ENCODE data around the gene RPL37.
"Not testable (repeated sequence)": the region's sequence is repeated elsewhere in the genome, so short reads cannot be mapped to it uniquely, and the experiment has no call there.

Gene RPL37

DNA sequence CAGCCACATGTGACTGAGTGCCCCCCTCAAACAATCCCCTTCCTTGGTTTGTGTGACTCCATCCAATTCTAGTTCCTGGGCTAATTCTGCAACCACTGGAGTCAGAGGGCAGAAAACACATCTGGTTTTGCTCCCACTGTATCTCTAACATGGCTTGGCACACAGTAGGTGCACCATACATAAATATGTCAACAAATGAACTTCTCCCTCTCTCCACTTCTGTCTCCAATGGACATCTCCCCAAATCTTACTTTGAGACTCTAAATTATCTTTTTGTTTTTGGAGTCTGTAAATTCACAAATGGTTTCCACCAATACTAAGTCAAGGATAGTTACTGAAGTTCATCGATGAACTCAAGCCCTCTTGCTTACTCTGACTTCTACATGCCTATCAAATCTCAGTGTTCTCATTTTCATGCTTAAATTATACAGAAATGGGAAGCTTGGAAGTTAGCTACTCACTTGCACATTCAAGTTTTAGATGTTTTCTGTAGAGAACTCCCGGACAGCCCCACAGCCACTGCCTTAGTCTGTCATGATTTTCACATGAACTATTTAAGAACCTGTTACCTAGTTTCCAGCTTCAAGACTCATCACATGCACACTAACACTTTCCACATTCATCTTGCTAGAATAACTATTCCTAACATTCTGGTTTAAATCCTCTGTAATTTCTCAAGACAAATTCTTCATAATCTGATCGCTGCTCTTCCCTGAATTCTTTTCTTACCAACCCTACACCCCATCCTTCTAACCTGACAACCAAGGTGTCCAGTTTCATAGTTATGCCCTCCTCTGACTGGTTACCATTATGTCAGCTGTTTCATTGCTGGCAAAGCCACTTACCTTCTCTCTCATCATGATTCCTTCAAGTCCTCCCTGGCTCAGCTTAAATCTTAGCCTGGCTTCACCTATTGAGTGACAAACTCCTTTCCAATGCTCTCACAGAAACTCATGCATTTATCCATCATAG lies 6.0 kb downstream of the RPL37 start:
- H3K4me1 ChIP-seq (ENCODE audit: insufficient read depth, low read length), result peaks cover 12% of the 10 kb centered on the region
- H3K27me3 ChIP-seq (ENCODE audit: insufficient read depth, low read length), result no peaks in the 10 kb centered on the region
- peaks cover 75% of the 10 kb centered on the region for H3K36me3 ChIP-seq (ENCODE audit: insufficient read depth, low read length)
- no peak overlapping the region for H3K4me3 ChIP-seq (ENCODE audit: low read length)
- H3K9me3 ChIP-seq (ENCODE audit: low read length), result no peaks in the 10 kb centered on the region
- H2AFZ ChIP-seq (ENCODE audit: low read depth, low read length), result no peak overlapping the region

- Histone ChIP-seq H3K4me3 (ENCODE audit: low read length) (no peak overlapping the region), H3K27me3 (ENCODE audit: insufficient read depth, low read length) (no peaks in the 10 kb centered on the region), H3K36me3 (ENCODE audit: insufficient read depth, low read length) (peaks cover 66% of the 10 kb centered on the region), H3K4me1 (ENCODE audit: insufficient read depth, low read length) (peaks cover 4% of the 10 kb centered on the region), H3K9me3 (ENCODE audit: low read length) (no peaks in the 10 kb centered on the region), H2AFZ (ENCODE audit: low read depth, low read length) (no peak overlapping the region)
These were observed 6.9 kb downstream of the RPL37 start for GRCh38 chr5:40828021-40828631.

DNA sequence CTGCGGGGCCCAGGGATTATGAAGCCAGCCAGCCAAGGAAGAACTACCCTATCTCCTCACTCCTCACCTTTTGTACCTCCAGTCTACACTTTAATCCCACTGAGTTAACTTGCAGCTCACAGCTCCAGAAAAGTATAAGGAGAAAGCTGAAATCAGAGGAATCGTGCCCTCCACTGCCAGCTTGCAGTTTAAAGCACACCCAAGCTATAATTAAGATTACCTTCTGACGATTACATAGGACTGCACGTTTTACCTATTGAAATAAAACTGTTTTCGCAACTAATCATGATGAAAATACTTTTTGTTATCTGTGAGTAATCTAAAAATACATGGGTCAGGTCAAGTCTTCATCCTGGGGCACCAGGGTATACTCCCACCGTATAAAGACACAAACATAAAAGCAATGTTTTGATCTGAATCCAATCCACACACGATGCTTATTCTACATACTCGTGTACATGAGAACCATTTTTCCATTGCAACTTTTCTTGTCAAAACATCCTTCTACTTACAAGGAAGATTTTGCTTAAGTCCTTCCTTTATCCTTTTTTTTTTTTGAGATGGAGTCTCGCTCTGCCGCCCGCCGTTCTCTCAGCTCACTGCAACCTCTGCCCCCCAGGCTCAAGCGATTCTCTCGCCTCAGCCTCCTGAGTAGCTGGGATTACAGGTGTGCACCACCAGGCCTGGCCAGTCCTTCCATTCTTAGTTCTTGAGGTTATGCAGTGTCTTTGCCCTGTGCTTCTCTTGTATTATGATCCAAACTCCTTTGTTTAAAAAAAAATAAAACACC lies 7.6 kb downstream of the RPL37 start:
- no peak overlapping the region for H3K4me3 ChIP-seq (ENCODE audit: low read length)
- H3K27me3 ChIP-seq (ENCODE audit: insufficient read depth, low read length), result no peaks in the 10 kb centered on the region
- H3K36me3 ChIP-seq (ENCODE audit: insufficient read depth, low read length), result peaks cover 59% of the 10 kb centered on the region
- no peaks in the 10 kb centered on the region for H3K9me3 ChIP-seq (ENCODE audit: low read length)
- no peaks in the 10 kb centered on the region for H3K4me1 ChIP-seq (ENCODE audit: insufficient read depth, low read length)
- no peak overlapping the region for H2AFZ ChIP-seq (ENCODE audit: low read depth, low read length)

- Histone ChIP-seq H3K27me3 (ENCODE audit: insufficient read depth, low read length) (no peaks in the 10 kb centered on the region), H3K36me3 (ENCODE audit: insufficient read depth, low read length) (peaks cover 51% of the 10 kb centered on the region), H3K4me1 (ENCODE audit: insufficient read depth, low read length) (no peaks in the 10 kb centered on the region), H3K4me3 (ENCODE audit: low read length) (no peak overlapping the region), H3K9me3 (ENCODE audit: low read length) (no peaks in the 10 kb centered on the region), H2AFZ (ENCODE audit: low read depth, low read length) (no peak overlapping the region)
These were observed 8.4 kb downstream of the RPL37 start for GRCh38 chr5:40826489-40827187.

- not testable (repeated sequence) for H3K9me3 ChIP-seq (ENCODE audit: low read length); H3K4me3 ChIP-seq (ENCODE audit: low read length); H2AFZ ChIP-seq (ENCODE audit: low read depth, low read length); H3K27me3 ChIP-seq (ENCODE audit: insufficient read depth, low read length); H3K4me1 ChIP-seq (ENCODE audit: insufficient read depth, low read length)
- H3K36me3 ChIP-seq (ENCODE audit: insufficient read depth, low read length), result peaks cover 40% of the 10 kb centered on the region
These were observed 9.5 kb downstream of the RPL37 start for GRCh38 chr5:40825461-40826043.

DNA sequence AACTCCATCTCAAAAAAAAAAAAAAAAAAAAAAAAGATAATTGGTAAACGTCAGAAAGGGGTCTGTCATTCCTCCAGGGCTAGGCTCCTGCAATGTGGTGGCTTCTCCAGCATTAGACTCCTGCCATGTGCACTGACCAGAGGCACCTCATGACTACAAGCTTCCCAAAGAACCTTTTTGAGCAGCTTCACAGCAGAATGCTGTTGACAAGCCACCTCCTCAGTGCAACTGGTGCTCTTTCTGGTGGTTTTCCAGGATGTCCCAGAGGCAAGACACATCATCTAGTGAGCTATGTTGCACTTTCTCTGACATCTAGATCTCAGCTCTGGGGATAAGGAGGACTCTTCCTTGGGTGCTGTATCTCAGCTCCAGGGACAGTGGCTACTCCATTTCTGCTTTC lies 11.6 kb downstream of the RPL37 start:
- Histone ChIP-seq H2AFZ (ENCODE audit: low read depth, low read length) (no peak overlapping the region), H3K9me3 (ENCODE audit: low read length) (no peaks in the 10 kb centered on the region), H3K27me3 (ENCODE audit: insufficient read depth, low read length) (no peaks in the 10 kb centered on the region), H3K36me3 (ENCODE audit: insufficient read depth, low read length) (peaks cover 22% of the 10 kb centered on the region), H3K4me1 (ENCODE audit: insufficient read depth, low read length) (no peaks in the 10 kb centered on the region), H3K4me3 (ENCODE audit: low read length) (no peak overlapping the region)

DNA sequence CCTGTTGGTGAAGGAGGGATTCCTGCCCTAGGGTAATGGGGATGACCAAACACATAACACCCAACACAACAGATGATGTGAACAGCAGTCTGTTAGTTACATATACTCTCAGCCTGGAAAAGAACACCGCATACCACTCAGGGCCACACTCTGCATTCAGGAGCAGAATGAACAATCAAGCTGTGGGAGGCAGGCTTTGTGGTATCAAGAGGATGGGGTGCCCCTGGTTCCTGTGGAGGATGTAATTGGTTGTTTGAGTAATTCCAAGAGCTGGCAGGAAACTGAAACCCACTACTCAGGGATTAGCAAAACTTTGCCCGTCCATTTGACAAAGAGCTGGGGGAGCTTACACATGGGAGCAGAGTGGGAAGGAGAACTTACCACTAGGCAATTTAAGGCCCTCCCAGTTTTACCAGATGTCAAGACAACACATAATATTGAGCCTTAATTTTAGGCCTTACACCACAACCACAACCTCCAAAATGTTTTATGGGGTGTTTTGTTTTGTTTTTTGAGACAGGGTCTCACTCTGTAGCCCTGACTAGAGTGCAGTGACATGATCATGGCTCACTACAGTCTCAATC lies 21.2 kb downstream of the RPL37 start:
- H3K4me1 ChIP-seq (ENCODE audit: insufficient read depth, low read length), result no peaks in the 10 kb centered on the region

GRCh38 chr5:40812125-40812524 lies 22.9 kb downstream of the RPL37 start:
- no peak overlapping the region for H3K4me3 ChIP-seq (ENCODE audit: low read length)
- no peaks in the 10 kb centered on the region for H3K36me3 ChIP-seq (ENCODE audit: insufficient read depth, low read length)
- no peaks in the 10 kb centered on the region for H3K4me1 ChIP-seq (ENCODE audit: insufficient read depth, low read length)
- no peak overlapping the region for H2AFZ ChIP-seq (ENCODE audit: low read depth, low read length)
- no peaks in the 10 kb centered on the region for H3K27me3 ChIP-seq (ENCODE audit: insufficient read depth, low read length)
- H3K9me3 ChIP-seq (ENCODE audit: low read length), result no peaks in the 10 kb centered on the region

More for the DNA sequence above, 21.2 kb downstream of the RPL37 start:
- Histone ChIP-seq H3K27me3 (ENCODE audit: insufficient read depth, low read length) (no peaks in the 10 kb centered on the region), H3K4me3 (ENCODE audit: low read length) (no peak overlapping the region), H2AFZ (ENCODE audit: low read depth, low read length) (no peak overlapping the region), H3K36me3 (ENCODE audit: insufficient read depth, low read length) (no peaks in the 10 kb centered on the region), H3K9me3 (ENCODE audit: low read length) (no peaks in the 10 kb centered on the region)

- Histone ChIP-seq H2AFZ (ENCODE audit: low read depth, low read length) (no peak overlapping the region), H3K36me3 (ENCODE audit: insufficient read depth, low read length) (no peaks in the 10 kb centered on the region), H3K27me3 (ENCODE audit: insufficient read depth, low read length) (no peaks in the 10 kb centered on the region), H3K4me3 (ENCODE audit: low read length) (no peak overlapping the region), H3K9me3 (ENCODE audit: low read length) (no peaks in the 10 kb centered on the region), H3K4me1 (ENCODE audit: insufficient read depth, low read length) (peaks cover 16% of the 10 kb centered on the region)
These were observed 33.1 kb downstream of the RPL37 start for GRCh38 chr5:40801771-40802562.

- H3K4me3 ChIP-seq (ENCODE audit: low read length), result peak overlapping the region; percentile 95
- peaks cover 24% of the 10 kb centered on the region for H3K4me1 ChIP-seq (ENCODE audit: insufficient read depth, low read length)
- no peak overlapping the region for H2AFZ ChIP-seq (ENCODE audit: low read depth, low read length)
- H3K36me3 ChIP-seq (ENCODE audit: insufficient read depth, low read length), result peaks cover 3% of the 10 kb centered on the region
- no peaks in the 10 kb centered on the region for H3K27me3 ChIP-seq (ENCODE audit: insufficient read depth, low read length)
- no peaks in the 10 kb centered on the region for H3K9me3 ChIP-seq (ENCODE audit: low read length)
These were observed 35.8 kb downstream of the RPL37 start for GRCh38 chr5:40799258-40799657.

DNA sequence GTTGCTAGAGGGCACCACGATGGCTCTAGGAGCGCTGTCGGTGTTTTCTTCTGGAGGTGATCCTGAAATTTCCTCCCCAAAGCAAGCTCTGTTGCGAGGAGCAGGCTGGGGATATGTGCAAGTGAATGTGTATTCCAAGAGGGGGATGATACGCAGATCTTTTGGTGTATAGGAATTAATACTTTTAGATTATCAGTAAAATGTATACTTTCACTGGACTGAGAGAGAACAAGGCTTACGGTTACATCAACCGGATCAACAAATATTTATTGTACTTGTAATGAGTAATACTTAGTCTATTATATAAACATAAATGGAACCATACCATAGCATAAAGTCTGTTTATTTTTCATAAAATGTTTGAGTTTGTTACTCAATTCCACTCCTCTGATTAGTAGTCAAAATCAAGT lies 36.2 kb downstream of the RPL37 start:
- Histone ChIP-seq H2AFZ (ENCODE audit: low read depth, low read length) (peak overlapping the region; percentile 99), H3K27me3 (ENCODE audit: insufficient read depth, low read length) (no peaks in the 10 kb centered on the region), H3K4me1 (ENCODE audit: insufficient read depth, low read length) (peaks cover 24% of the 10 kb centered on the region), H3K9me3 (ENCODE audit: low read length) (no peaks in the 10 kb centered on the region), H3K36me3 (ENCODE audit: insufficient read depth, low read length) (peaks cover 3% of the 10 kb centered on the region), H3K4me3 (ENCODE audit: low read length) (peak overlapping the region; percentile 95)

Measured in neuron (in vitro differentiated cells).